ENCODE results near the gene SSR1.

Gene SSR1

DNA sequence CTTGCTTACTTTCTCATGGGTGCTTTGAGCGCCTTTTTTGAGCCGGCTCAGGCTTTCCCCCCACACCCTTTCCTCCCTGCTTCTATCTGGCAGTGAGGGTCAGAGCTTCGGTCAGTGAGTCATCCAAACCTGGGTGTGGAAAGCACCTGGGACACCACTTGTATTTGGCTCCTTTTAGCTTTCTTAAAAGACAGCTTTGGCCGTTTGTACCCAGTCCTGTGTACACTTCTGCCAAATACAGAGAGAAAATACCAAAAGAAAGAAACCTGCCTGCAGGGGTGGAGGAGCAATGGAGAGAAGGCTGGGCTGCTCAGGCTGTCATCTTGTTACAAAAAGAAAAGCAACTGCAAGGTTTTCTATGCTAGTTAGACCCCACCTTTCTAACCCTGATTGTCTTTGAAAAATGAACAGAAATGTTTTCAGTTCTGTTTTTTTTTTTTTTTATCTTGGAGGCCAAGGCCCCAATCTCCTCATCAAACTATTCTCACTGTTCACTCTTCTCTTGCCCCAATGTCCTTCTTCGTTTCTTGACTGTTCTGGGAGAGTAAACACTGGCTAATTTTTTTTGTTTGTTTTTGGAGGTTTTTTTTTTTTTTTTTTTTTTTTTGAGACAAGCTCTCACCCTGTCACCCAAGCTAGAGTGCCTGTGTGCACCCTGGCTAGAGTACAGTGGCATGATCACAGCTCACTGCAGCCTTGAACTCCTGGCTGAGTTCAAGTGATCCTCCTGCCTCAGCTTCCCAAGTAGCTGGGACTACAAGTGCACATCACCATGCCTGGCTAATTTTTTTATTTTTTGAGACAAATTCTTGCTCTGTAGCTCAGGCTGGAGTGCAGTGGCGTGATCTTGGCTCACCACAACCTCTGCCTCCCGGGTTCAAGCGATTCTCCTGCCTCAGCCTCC, 76.4 kb downstream of the SSR1 start:
- no peak for DNase-seq

DNA sequence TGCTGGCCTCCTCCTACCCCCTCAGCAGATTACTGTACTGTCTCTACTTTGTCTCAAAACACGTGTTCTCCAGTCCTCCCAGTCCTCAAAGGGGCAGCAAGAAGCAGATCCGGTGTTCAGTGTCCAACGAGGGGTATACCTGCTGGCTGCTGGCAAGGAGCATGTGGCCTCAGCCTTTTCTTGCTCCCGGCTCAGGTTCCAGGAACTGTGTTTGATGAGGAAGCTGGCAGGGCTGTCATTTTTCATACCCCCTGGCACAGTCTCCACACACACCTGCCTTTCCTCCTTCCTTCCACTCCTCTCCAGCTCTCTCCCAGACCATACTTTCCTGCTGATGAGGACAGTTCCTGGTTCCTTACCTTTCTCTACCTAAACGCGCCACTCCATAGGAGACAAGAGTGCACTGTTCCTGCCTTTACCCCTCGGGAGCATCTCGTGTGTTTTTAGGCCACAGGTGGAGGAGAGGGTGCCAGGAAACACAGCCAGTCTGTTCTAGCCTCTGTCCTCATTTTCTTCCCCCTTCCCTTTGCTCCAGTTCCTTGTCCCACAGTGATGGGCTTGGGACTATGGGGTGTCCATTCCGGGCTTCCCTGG, 77.2 kb downstream of the SSR1 start:
- no peak for DNase-seq

DNA sequence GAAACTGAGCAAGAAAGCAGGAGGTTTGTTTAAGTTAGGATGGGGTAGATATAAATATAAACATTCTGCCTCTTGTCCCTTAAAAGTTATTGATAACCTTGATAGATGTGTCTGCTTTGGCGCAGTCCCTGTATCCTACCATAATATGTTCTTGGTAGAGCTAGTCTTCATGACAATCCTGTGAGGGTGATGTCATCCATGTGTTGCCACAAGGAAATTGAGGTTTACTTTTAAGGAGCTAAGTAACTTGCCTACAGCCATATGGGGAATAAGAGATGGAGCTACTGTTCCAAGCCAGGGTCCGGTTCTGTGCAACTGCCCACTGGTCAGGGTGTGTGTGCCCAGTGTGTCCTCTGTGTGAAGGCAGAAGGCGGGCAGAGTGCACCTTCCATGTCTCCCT, 78.5 kb downstream of the SSR1 start:
- no peak for DNase-seq

- no peak for DNase-seq
Observed at GRCh38 chr6:7232351-7232750, 80.6 kb downstream of the SSR1 start.

DNA sequence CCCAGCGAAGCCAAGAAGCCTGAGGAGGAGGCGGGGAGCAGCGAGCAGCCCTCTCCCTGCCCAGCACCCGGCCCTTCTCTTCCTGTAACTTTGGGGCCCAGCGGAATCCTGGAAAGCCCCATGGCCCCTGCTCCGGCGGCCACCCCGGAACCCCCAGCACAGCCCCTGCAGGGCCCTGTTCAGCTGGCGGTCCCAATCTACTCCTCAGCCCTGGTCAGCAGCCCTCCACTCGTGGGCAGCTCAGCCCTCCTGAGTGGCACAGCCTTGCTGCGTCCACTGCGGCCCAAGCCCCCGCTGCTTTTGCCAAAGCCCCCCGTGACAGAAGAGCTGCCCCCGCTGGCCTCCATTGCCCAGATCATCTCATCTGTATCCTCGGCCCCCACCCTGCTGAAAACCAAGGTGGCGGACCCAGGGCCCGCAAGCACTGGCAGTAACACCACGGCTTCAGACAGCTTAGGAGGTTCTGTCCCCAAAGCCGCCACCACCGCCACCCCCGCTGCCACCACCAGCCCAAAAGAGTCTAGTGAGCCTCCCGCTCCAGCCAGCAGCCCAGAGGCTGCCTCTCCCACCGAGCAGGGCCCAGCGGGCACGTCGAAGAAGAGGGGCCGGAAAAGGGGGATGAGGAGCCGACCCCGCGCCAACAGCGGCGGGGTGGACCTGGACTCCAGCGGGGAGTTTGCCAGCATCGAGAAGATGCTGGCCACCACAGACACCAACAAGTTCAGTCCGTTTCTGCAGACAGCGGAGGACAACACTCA, 81.9 kb downstream of the SSR1 start:
- DNase-seq: no peak

DNA sequence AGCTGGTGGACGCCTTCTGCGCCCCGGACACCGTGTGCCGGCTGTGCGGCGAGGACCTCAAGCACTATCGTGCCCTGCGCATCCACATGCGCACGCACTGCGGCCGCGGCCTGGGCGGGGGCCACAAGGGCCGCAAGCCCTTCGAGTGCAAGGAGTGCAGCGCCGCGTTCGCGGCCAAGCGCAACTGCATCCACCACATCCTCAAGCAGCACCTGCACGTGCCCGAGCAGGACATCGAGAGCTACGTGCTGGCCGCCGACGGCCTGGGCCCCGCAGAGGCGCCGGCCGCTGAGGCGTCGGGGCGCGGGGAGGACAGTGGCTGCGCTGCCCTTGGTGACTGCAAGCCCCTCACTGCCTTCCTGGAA, 82.7 kb downstream of the SSR1 start:
- no peak for DNase-seq

DNA sequence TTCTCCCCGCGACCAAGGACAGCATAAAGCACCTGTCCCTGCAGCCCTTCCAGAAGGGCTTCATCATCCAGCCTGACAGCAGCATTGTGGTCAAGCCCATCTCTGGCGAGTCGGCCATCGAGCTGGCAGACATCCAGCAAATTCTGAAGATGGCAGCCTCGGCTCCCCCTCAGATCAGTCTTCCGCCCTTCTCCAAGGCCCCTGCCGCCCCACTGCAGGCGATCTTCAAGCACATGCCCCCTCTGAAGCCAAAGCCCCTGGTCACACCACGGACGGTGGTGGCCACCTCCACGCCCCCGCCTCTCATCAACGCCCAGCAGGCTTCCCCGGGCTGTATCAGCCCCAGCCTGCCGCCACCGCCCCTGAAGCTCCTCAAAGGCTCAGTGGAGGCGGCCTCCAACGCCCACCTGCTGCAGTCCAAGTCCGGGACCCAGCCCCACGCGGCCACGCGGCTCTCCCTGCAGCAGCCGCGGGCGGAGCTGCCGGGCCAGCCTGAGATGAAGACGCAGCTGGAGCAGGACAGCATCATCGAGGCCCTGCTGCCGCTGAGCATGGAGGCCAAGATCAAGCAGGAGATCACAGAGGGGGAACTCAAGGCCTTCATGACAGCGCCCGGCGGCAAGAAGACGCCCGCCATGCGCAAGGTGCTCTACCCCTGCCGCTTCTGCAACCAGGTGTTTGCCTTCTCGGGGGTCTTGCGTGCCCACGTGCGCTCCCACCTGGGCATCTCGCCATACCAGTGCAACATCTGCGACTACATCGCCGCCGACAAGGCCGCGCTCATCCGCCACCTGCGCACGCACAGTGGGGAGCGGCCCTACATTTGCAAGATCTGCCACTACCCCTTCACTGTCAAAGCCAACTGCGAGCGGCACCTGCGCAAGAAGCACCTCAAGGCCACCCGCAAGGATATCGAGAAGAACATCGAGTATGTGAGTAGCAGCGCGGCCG, 83.3 kb downstream of the SSR1 start:
- no peak for DNase-seq

GRCh38 chr6:7228662-7229375, 84.2 kb downstream of the SSR1 start:
- DNase-seq: no peak

DNA sequence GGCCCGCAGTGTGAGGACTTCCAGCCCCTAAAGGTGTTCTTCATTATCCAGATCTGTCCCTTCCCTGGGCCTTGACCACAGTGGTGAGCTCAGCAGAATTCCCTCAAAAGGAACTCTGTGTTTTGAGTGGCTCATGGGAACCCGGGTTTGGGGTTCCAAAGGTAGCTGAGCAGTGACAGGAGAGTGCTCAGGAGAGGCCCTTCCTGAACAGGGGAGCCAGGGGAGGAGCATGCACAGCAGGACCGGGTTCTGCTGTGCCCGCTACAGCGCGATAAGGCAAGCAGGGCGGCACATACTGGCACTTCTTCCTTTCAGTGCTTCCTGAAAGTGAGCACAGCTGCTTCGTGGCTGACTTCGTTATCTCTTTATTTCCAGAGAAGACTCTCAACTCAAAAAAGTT, 88.3 kb downstream of the SSR1 start:
- no peak for DNase-seq

- DNase-seq: no peak
Observed at GRCh38 chr6:7222197-7222596, 90.8 kb downstream of the SSR1 start.

GRCh38 chr6:7219310-7219709, 93.7 kb downstream of the SSR1 start:
- no peak for DNase-seq

DNA sequence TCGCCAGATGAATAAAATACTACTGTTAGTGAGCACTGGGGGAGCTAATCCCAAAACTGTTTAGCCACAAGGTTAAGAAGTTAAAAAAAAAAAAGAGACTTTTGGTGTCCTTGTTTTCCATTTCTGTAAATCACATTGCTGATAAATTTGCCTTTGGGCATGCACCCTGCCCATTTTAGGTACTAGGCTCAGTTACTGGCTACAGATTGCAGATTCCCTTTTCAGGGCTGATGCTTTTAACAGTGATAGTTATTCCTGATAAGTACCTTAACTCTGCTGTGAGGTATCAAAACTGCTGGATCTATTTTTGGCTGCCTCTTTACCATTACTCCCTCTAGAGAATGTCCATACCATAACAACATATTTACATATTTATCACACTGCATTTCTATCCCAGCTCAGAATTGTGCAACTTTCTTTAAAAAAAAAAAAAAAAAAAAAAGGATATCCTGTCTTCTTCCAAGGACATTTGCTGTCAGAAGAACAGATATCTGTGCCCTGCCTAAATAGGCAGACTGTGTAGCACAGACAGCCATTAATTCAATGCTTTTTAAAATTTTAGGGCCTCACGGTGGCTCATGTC, 94.5 kb downstream of the SSR1 start:
- DNase-seq: no peak

Data from AML-193 (cell line).